Measurements from ENCODE around the gene COBLL1. TPM values are rescaled to one million over a fixed set of nuclear protein-coding genes. Genes with fewer than 3 reads are reported as not detected.
A peak's percentile ranks its signal among the peaks of the same experiment; 100 is the strongest.

Gene COBLL1
- total and polyA plus RNA-seq, 2 donors (not counting 1 experiment from before 2014, with no cell fraction given), result 10.1 to 11.9 TPM

DNA sequence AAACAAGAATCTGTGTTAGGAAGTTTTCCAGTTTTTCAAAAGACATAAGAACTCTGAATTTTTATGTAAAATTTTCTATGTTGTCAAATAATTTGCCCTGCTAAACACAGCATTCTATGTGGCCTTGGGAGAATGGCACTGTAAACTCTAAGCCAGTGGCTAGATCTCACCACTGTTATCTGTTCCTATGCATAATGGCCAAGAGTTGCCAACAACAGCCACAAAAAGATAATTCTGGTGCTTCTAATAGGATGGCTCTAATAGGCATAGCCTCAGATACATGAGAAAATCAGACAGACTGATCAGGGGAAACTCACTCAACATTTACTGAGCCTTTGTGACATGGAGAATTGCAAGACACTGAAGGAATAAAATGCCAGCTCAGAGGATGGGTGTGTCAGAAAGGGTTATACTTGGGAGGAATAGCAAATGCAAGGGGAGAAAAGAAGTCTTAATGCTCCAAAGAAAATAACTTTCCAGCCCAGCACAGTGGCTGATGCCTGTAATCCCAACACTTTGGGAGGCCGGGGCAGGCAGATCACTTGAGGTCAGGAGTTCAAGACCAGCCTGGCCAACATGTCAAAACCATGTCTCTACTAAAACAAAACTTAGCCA, 63.7 kb downstream of the COBLL1 start:
- DNase-seq (ENCODE audit: low read depth in 2 of 2), result peak in 1 of 2 donors; percentile 21
- no peak overlapping the region for H3K4me3 ChIP-seq (replicated peaks in 1 of 4; ENCODE audit: control extremely low read depth in 1 of 4, insufficient read depth in 1 of 4, low read depth in 3 of 4, low read length in 4 of 4)
- H3K36me3 ChIP-seq (ENCODE audit: control insufficient read depth, insufficient read depth, low read length), result no peaks in the 10 kb centered on the region
- no peak overlapping the region for H3K4me2 ChIP-seq (ENCODE audit: extremely low read depth, insufficient read depth, low read length)
- H3K27me3 ChIP-seq (ENCODE audit: control insufficient read depth, insufficient read depth, low read length), result no peaks in the 10 kb centered on the region
- no peak for TF ChIP-seq EZH2 (IDR thresholded peaks at IDR 0.05; ENCODE audit: low read length, missing control alignments)
- TF ChIP-seq, protein P1, sequence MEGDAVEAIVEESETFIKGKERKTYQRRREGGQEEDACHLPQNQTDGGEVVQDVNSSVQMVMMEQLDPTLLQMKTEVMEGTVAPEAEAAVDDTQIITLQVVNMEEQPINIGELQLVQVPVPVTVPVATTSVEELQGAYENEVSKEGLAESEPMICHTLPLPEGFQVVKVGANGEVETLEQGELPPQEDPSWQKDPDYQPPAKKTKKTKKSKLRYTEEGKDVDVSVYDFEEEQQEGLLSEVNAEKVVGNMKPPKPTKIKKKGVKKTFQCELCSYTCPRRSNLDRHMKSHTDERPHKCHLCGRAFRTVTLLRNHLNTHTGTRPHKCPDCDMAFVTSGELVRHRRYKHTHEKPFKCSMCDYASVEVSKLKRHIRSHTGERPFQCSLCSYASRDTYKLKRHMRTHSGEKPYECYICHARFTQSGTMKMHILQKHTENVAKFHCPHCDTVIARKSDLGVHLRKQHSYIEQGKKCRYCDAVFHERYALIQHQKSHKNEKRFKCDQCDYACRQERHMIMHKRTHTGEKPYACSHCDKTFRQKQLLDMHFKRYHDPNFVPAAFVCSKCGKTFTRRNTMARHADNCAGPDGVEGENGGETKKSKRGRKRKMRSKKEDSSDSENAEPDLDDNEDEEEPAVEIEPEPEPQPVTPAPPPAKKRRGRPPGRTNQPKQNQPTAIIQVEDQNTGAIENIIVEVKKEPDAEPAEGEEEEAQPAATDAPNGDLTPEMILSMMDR (conservative IDR thresholded peaks at IDR 0.05 in 1 of 2, IDR thresholded peaks at IDR 0.05 in 1 of 2; ENCODE audit: low read depth in 1 of 2, low read length in 2 of 2), result no peak
- H3K79me2 ChIP-seq (ENCODE audit: control insufficient read depth, insufficient read depth, low read length), result no peaks in the 10 kb centered on the region
- H3K9ac ChIP-seq (ENCODE audit: insufficient read depth, low read length), result no peak overlapping the region
- H3K4me1 ChIP-seq (ENCODE audit: control insufficient read depth, extremely low read depth, insufficient read depth, low read length), result no peaks in the 10 kb centered on the region
- no peak overlapping the region for H2AFZ ChIP-seq (ENCODE audit: low read length)
- H4K20me1 ChIP-seq (ENCODE audit: control insufficient read depth, extremely low read depth, insufficient read depth, low read length), result no peaks in the 10 kb centered on the region
- no peak overlapping the region for H3K27ac ChIP-seq (ENCODE audit: insufficient read depth, low read length)
- H3K9me3 ChIP-seq (ENCODE audit: control insufficient read depth, insufficient read depth, low read depth, low read length), result no peaks in the 10 kb centered on the region

- H3K4me2 ChIP-seq (ENCODE audit: extremely low read depth, insufficient read depth, low read length), result no peak overlapping the region
- TF ChIP-seq, protein P1 (conservative IDR thresholded peaks at IDR 0.05 in 1 of 2, IDR thresholded peaks at IDR 0.05 in 1 of 2; ENCODE audit: low read depth in 1 of 2, low read length in 2 of 2), result no peak
- TF ChIP-seq EZH2 (IDR thresholded peaks at IDR 0.05; ENCODE audit: low read length, missing control alignments), result no peak
- no peak overlapping the region for H3K4me3 ChIP-seq (replicated peaks in 1 of 4; ENCODE audit: control extremely low read depth in 1 of 4, insufficient read depth in 1 of 4, low read depth in 3 of 4, low read length in 4 of 4)
- no peaks in the 10 kb centered on the region for H3K79me2 ChIP-seq (ENCODE audit: control insufficient read depth, insufficient read depth, low read length)
- H3K4me1 ChIP-seq (ENCODE audit: control insufficient read depth, extremely low read depth, insufficient read depth, low read length), result no peaks in the 10 kb centered on the region
- H4K20me1 ChIP-seq (ENCODE audit: control insufficient read depth, extremely low read depth, insufficient read depth, low read length), result no peaks in the 10 kb centered on the region
- no peaks in the 10 kb centered on the region for H3K27me3 ChIP-seq (ENCODE audit: control insufficient read depth, insufficient read depth, low read length)
- no peak overlapping the region for H3K27ac ChIP-seq (ENCODE audit: insufficient read depth, low read length)
- no peak overlapping the region for H3K9ac ChIP-seq (ENCODE audit: insufficient read depth, low read length)
- H2AFZ ChIP-seq (ENCODE audit: low read length), result no peak overlapping the region
- no peak for DNase-seq (ENCODE audit: low read depth in 2 of 2)
- H3K36me3 ChIP-seq (ENCODE audit: control insufficient read depth, insufficient read depth, low read length), result no peaks in the 10 kb centered on the region
- H3K9me3 ChIP-seq (ENCODE audit: control insufficient read depth, insufficient read depth, low read depth, low read length), result no peaks in the 10 kb centered on the region
Measured at GRCh38 chr2:164773635-164774034, 68.0 kb downstream of the COBLL1 start.

GRCh38 chr2:164773091-164773490, 68.5 kb downstream of the COBLL1 start:
- Histone ChIP-seq H3K36me3 (ENCODE audit: control insufficient read depth, insufficient read depth, low read length) (no peaks in the 10 kb centered on the region), H3K4me1 (ENCODE audit: control insufficient read depth, extremely low read depth, insufficient read depth, low read length) (no peaks in the 10 kb centered on the region), H4K20me1 (ENCODE audit: control insufficient read depth, extremely low read depth, insufficient read depth, low read length) (no peaks in the 10 kb centered on the region), H3K9me3 (ENCODE audit: control insufficient read depth, insufficient read depth, low read depth, low read length) (no peaks in the 10 kb centered on the region), H3K27ac (ENCODE audit: insufficient read depth, low read length) (no peak overlapping the region), H3K9ac (ENCODE audit: insufficient read depth, low read length) (no peak overlapping the region), H3K27me3 (ENCODE audit: control insufficient read depth, insufficient read depth, low read length) (no peaks in the 10 kb centered on the region), H3K4me3 (replicated peaks in 1 of 4; ENCODE audit: control extremely low read depth in 1 of 4, insufficient read depth in 1 of 4, low read depth in 3 of 4, low read length in 4 of 4) (no peak overlapping the region), H2AFZ (ENCODE audit: low read length) (no peak overlapping the region), H3K4me2 (ENCODE audit: extremely low read depth, insufficient read depth, low read length) (no peak overlapping the region), H3K79me2 (ENCODE audit: control insufficient read depth, insufficient read depth, low read length) (no peaks in the 10 kb centered on the region)
- DNase-seq (ENCODE audit: low read depth in 2 of 2), result no peak
- TF ChIP-seq, protein P1 (conservative IDR thresholded peaks at IDR 0.05 in 1 of 2, IDR thresholded peaks at IDR 0.05 in 1 of 2; ENCODE audit: low read depth in 1 of 2, low read length in 2 of 2), result no peak
- no peak for TF ChIP-seq EZH2 (IDR thresholded peaks at IDR 0.05; ENCODE audit: low read length, missing control alignments)

All from fibroblast of lung (primary cell).